ENCODE measurements around the gene HSPB1.

- no peak for TF ChIP-seq YY1 (tag by site-specific recombination; IDR thresholded peaks at IDR 0.05)
- no peak for TF ChIP-seq CTCF (tag by site-specific recombination; IDR thresholded peaks at IDR 0.05)
- no peak for TF ChIP-seq ZNF639 (tag by site-specific recombination; IDR thresholded peaks at IDR 0.05)
- TF ChIP-seq ZNF510 (tag by site-specific recombination; IDR thresholded peaks at IDR 0.05; ENCODE audit: insufficient replicate concordance) = no peak
- no peak for TF ChIP-seq ZNF513 (tag by site-specific recombination; IDR thresholded peaks at IDR 0.05)
- no peak for TF ChIP-seq SETDB1 (IDR thresholded peaks at IDR 0.05; ENCODE audit: insufficient read length, low read length)
Measured at GRCh38 chr7:76327610-76328009, 25.1 kb downstream of the HSPB1 start.
